A673 (cell line): ENCODE data around the gene GZF1. TPM values are rescaled to one million over a fixed set of nuclear protein-coding genes. Genes with fewer than 3 reads are reported as not detected.

Source experiments
- BruUV-seq: library from RNA; stranded (reverse); fragments of 400-500 nt; replicated peaks from 2 replicates; lab custom pipeline; 2021; lab: Mats Ljungman, UMichigan
- CTCF ChIA-PET: fragments of 300-600 bp; sonication (Branson Sonifier 250); formaldehyde crosslinking; loops from one replicate; lab custom pipeline; 2022; ENCODE audit warnings: antibody characterized with exemption; lab: Charles Lee
- POLR2A ChIA-PET: fragments of 300-600 bp; sonication (Branson Sonifier 250); formaldehyde crosslinking; loops from one replicate; lab custom pipeline; 2022; ENCODE audit warnings: antibody characterized with exemption; ENCODE audit not compliant: low non-redundant PET; lab: Charles Lee
- DNase-seq: peaks from one replicate; pipeline ENCODE4 v3.0.0-alpha.2; 2015; ENCODE audit warnings: low spot score
- H3K27ac ChIP-seq: fragments of 200-600 bp; sonication (generic); 2 replicates; pipeline ENCODE4 v1.5.1; 2016; ENCODE audit warnings: mixed run types, low read depth, mild to moderate bottlenecking, mixed read lengths, antibody characterized with exemption, low read length; ENCODE audit not compliant: poor library complexity, severe bottlenecking
- H3K27me3 ChIP-seq: fragments of 200-600 bp; sonication (generic); replicated peaks from 2 replicates; pipeline ENCODE4 v1.6.1; 2017; ENCODE audit warnings: mixed run types, low read depth, mild to moderate bottlenecking, mixed read lengths, antibody characterized with exemption, low read length; ENCODE audit not compliant: insufficient read depth, poor library complexity
- H3K36me3 ChIP-seq: fragments of 200-600 bp; sonication (generic); 2 replicates; pipeline ENCODE4 v1.6.1; 2016; ENCODE audit warnings: mixed run types, mild to moderate bottlenecking, mixed read lengths, antibody characterized with exemption, low read length; ENCODE audit not compliant: insufficient read depth, poor library complexity, severe bottlenecking
- H3K4me1 ChIP-seq: fragments of 200-600 bp; sonication (generic); 2 replicates; pipeline ENCODE4 v1.6.1; 2017; ENCODE audit warnings: mixed run types, mild to moderate bottlenecking, mixed read lengths, antibody characterized with exemption, low read length; ENCODE audit not compliant: insufficient read depth, poor library complexity, severe bottlenecking
- H3K4me3 ChIP-seq: fragments of 200-600 bp; sonication (generic); 2 replicates; pipeline ENCODE4 v1.5.1; 2016; ENCODE audit warnings: low read depth, mixed run types, mild to moderate bottlenecking, mixed read lengths, low read length; ENCODE audit not compliant: poor library complexity, severe bottlenecking
- H3K9me3 ChIP-seq: fragments of 200-600 bp; sonication (generic); 2 replicates; pipeline ENCODE4 v1.6.1; 2016; ENCODE audit warnings: mixed run types, low read depth, mild to moderate bottlenecking, mixed read lengths, antibody characterized with exemption, low read length; ENCODE audit not compliant: poor library complexity, severe bottlenecking
- EZH2 ChIP-seq: fragments of 200-600 bp; sonication (generic); IDR thresholded peaks from 2 replicates; pipeline ENCODE4 v1.6.1; 2017; ENCODE audit warnings: borderline replicate concordance, low read depth, mild to moderate bottlenecking, mixed read lengths, antibody characterized with exemption, low read length; ENCODE audit not compliant: poor library complexity, severe bottlenecking
- intact Hi-C: fragments of 100-400 bp; cut with micrococcal nuclease; formaldehyde crosslinking; loops from one replicate; pipeline ENCODE4 v1.10.0; 2022; ENCODE audit not compliant: unreplicated experiment
- total RNA-seq: library from RNA; stranded (reverse); gene quantifications from 2 replicates; pipeline ENCODE4 v1.2.3, GENCODE V29; 2021
- TF ChIP-seq, protein P1 (sequence below): fragments of 300-800, 200-600 bp; sonication (generic); conservative IDR thresholded peaks from 2 replicates; pipeline ENCODE4 v1.5.1; 2017; ENCODE audit warnings: low read depth, mild to moderate bottlenecking, antibody characterized with exemption, low read length, moderate library complexity, mixed read lengths

GZF1 gene
- total RNA-seq, 1 experiment from 2014 or later: 13.7 TPM

DNA sequence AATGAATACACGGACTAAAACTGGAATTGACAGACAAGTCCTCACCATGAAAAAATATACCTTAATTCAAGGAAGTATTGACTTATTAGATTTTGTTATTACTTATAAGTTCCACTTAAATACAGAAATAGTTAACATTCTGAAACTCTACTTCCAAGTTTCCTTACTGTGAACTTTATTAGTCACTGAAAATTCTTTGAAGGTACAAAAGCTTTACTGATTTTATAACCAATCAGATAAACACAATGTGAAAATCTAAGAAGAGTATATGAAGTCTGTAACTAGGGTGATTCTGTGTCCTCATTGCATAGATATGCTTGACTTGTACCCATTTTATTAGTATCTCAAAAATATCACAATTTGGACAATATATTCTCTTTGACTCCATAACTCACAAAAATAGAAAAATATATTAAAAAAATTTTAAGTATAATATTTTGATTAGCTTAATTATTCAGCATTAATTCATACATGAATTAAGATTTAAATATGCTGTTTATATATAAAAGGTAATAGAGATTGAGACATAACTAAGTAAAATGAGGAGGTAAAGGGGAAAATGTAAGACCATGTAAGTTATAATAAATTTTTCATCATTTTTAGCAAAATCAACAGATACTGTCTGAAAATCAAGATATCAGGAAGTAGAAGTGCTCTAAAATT is 52.7 kb downstream of the GZF1 start:
- POLR2A ChIA-PET: no interaction called here
- no peaks in the 10 kb centered on the region for H3K36me3 ChIP-seq
- intact Hi-C loops: no loop called here
- H3K4me3 ChIP-seq: no peak overlapping the region
- TF ChIP-seq, protein P1, sequence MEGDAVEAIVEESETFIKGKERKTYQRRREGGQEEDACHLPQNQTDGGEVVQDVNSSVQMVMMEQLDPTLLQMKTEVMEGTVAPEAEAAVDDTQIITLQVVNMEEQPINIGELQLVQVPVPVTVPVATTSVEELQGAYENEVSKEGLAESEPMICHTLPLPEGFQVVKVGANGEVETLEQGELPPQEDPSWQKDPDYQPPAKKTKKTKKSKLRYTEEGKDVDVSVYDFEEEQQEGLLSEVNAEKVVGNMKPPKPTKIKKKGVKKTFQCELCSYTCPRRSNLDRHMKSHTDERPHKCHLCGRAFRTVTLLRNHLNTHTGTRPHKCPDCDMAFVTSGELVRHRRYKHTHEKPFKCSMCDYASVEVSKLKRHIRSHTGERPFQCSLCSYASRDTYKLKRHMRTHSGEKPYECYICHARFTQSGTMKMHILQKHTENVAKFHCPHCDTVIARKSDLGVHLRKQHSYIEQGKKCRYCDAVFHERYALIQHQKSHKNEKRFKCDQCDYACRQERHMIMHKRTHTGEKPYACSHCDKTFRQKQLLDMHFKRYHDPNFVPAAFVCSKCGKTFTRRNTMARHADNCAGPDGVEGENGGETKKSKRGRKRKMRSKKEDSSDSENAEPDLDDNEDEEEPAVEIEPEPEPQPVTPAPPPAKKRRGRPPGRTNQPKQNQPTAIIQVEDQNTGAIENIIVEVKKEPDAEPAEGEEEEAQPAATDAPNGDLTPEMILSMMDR: no peak
- TF ChIP-seq EZH2: no peak
- H3K27me3 ChIP-seq: no peaks in the 10 kb centered on the region
- no TSS peak for BruUV-seq
- H3K4me1 ChIP-seq: peaks cover 18% of the 10 kb centered on the region
- DNase-seq: no peak
- H3K27ac ChIP-seq: no peak overlapping the region
- no peaks in the 10 kb centered on the region for H3K9me3 ChIP-seq
- CTCF ChIA-PET: no interaction called here

DNA sequence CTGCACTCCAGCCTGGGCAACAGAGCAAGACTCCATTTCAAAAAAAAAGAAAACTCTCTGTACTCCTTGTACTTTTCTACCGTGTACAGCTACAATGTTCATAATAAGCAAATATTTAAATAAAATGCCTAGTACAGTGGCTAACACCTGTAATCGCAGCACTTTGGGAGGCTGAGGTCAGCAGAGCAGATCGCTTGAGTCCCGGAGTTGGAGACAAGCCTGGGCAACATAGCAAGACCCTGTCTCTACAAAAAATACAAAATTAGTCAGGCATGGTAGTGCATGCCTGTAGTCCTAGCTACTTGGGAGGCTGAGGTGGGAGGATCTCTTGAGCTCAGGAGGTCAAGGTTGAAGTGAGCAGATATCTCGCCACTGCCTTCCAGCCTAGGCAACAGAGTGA is 53.6 kb downstream of the GZF1 start:
- POLR2A ChIA-PET: interaction anchor here (0.5 kb wide), 1 partner anchor 1649 kb away, joined by 3 read pairs; no protein-coding TSS in a partner anchor
- no peak for TF ChIP-seq EZH2
- TF ChIP-seq, protein P1: no peak
- Histone ChIP-seq H3K27ac (no peak overlapping the region), H3K36me3 (no peaks in the 10 kb centered on the region), H3K27me3 (no peaks in the 10 kb centered on the region), H3K4me1 (peaks cover 18% of the 10 kb centered on the region), H3K4me3 (no peak overlapping the region), H3K9me3 (no peaks in the 10 kb centered on the region)
- no TSS peak for BruUV-seq
- intact Hi-C loops: no loop called here
- no peak for DNase-seq
- CTCF ChIA-PET: no interaction called here

DNA sequence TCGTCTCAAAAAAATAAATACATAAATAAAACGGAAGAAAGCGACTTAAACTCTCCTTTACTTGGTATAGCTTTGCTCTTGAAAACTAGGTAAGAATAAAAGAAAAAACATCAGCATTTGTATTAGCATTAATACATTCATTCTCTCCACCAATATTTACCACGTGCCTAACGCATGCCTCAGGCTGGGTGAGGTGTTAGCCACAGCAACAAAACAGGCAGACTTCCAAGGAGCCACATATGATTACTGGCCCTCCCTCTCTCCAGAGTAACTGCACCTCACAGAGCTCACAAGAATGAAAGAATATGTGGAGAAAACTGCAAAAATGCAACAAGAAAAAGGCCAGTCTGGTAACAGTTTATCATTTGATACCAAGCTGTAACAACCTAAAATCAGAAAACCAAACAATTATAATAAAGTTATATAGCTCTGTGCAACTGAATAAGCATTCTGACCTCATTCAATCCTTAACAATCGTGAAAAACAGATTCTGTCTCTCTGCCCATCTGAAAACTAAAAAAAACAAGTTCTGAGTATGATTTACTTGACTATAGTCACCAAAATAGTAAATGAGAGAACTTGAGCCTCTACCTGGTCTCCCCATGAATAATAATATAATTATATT is 54.1 kb downstream of the GZF1 start:
- TF ChIP-seq, protein P1: no peak
- no peak for TF ChIP-seq EZH2
- DNase-seq: no peak
- ChIA-PET CTCF (no interaction called here), POLR2A (interaction anchor here (0.5 kb wide), 1 partner anchor 1649 kb away, joined by 3 read pairs; no protein-coding TSS in a partner anchor)
- H3K27ac ChIP-seq: no peak overlapping the region
- no TSS peak for BruUV-seq
- H3K9me3 ChIP-seq: no peaks in the 10 kb centered on the region
- no peaks in the 10 kb centered on the region for H3K36me3 ChIP-seq
- no peaks in the 10 kb centered on the region for H3K27me3 ChIP-seq
- H3K4me1 ChIP-seq: peaks cover 13% of the 10 kb centered on the region
- H3K4me3 ChIP-seq: no peak overlapping the region
- intact Hi-C loops: no loop called here
